ENCODE results near the gene C1orf21. TPM values are rescaled to one million over a fixed set of nuclear protein-coding genes. Genes with fewer than 3 reads are reported as not detected.
A peak's percentile ranks its signal among the peaks of the same experiment; 100 is the strongest.

Gene C1orf21
- total and polyA plus RNA-seq, 8 donors: 37.0 to 75.3 (median 47.3) TPM

DNA sequence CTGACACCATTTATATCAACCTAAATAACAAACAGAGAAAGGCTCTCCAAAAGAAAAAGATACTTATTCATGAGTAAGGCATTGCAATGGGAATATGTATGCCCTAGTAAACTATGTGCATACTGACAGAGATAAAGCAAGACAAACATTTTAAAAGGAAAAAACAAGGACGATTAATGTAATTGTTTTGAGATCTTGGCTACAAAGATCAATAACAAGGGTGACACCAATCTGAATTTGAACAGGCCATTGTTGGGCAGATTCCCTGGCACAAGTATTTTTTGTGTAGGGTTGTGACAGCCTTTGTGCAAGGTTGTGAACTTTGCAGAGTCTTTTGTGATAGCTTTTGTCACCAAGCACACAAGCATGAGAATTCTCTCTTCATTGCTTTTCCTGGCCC lies 282.6 kb downstream of the C1orf21 start:
- H3K27me3 ChIP-seq: peaks cover 0 to 6% of the 10 kb centered on the region in 2 donors
- no peak overlapping the region for H3K4me3 ChIP-seq
- TF ChIP-seq, protein P1, sequence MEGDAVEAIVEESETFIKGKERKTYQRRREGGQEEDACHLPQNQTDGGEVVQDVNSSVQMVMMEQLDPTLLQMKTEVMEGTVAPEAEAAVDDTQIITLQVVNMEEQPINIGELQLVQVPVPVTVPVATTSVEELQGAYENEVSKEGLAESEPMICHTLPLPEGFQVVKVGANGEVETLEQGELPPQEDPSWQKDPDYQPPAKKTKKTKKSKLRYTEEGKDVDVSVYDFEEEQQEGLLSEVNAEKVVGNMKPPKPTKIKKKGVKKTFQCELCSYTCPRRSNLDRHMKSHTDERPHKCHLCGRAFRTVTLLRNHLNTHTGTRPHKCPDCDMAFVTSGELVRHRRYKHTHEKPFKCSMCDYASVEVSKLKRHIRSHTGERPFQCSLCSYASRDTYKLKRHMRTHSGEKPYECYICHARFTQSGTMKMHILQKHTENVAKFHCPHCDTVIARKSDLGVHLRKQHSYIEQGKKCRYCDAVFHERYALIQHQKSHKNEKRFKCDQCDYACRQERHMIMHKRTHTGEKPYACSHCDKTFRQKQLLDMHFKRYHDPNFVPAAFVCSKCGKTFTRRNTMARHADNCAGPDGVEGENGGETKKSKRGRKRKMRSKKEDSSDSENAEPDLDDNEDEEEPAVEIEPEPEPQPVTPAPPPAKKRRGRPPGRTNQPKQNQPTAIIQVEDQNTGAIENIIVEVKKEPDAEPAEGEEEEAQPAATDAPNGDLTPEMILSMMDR (IDR thresholded peaks at IDR 0.05): no peak
- intact Hi-C loops (cut with DNase I): loop anchor here in 1 of 2 donors (10.0 kb wide), 1 partner anchor 105 kb away; no protein-coding TSS in a partner anchor
- H3K27ac ChIP-seq: no peak overlapping the region
- H3K4me1 ChIP-seq: peaks cover 0 to 2% of the 10 kb centered on the region in 2 donors
- H3K36me3 ChIP-seq: no peaks in the 10 kb centered on the region
- ATAC-seq: no peak
- no peaks in the 10 kb centered on the region for H3K9me3 ChIP-seq
- DNase-seq: no peak

- ATAC-seq (peak; percentile 90), DNase-seq (no peak)
- TF ChIP-seq, protein P1 (IDR thresholded peaks at IDR 0.05): no peak
- intact Hi-C loops (cut with DNase I): no loop called here
- Histone ChIP-seq H3K9me3 (no peaks in the 10 kb centered on the region), H3K4me3 (no peak overlapping the region), H3K4me1 (no peaks in the 10 kb centered on the region), H3K27ac (no peak overlapping the region), H3K36me3 (no peaks in the 10 kb centered on the region), H3K27me3 (no peaks in the 10 kb centered on the region)
Observed at GRCh38 chr1:184672013-184672726, 285.3 kb downstream of the C1orf21 start.

GRCh38 chr1:184673305-184673704 lies 286.5 kb downstream of the C1orf21 start:
- TF ChIP-seq, protein P1 (IDR thresholded peaks at IDR 0.05): no peak
- intact Hi-C loops (cut with DNase I): no loop called here
- DNase-seq (no peak), ATAC-seq (no peak)
- H3K36me3 ChIP-seq: no peaks in the 10 kb centered on the region
- H3K27ac ChIP-seq: no peak overlapping the region
- no peaks in the 10 kb centered on the region for H3K9me3 ChIP-seq
- H3K4me3 ChIP-seq: no peak overlapping the region
- no peaks in the 10 kb centered on the region for H3K27me3 ChIP-seq
- no peaks in the 10 kb centered on the region for H3K4me1 ChIP-seq

DNA sequence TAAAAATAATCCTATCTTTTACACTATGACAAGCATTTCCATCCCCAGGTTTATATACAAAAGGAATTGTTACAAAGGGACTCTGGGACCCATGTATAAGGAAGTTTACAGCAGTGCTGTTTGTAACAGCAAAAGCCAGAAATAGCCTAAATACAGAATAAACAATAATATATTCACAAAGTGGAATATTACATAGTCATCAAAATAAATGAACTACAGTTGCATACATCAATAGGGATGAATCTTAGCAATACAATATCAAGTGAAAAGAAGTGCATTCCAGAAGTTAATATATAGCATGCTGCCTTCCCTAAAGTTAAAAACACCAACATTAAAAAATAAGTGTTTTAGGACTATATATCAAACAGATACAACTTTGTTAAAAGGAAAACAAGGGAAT lies 290.5 kb downstream of the C1orf21 start:
- H3K27ac ChIP-seq: no peak overlapping the region
- no peak for ATAC-seq
- no peaks in the 10 kb centered on the region for H3K4me1 ChIP-seq
- intact Hi-C loops (cut with DNase I): no loop called here
- H3K4me3 ChIP-seq: no peak overlapping the region
- DNase-seq: no peak
- no peaks in the 10 kb centered on the region for H3K27me3 ChIP-seq
- peaks cover 0 to 20% of the 10 kb centered on the region in 2 donors for H3K9me3 ChIP-seq
- H3K36me3 ChIP-seq: no peaks in the 10 kb centered on the region
- TF ChIP-seq, protein P1 (IDR thresholded peaks at IDR 0.05): no peak

All from left lung (tissue), 10 donors.